Endometrial microvascular endothelial cells (primary cell): Measurements from ENCODE around the gene STX7. TPM values are rescaled to one million over a fixed set of nuclear protein-coding genes. Genes with fewer than 3 reads are reported as not detected.

Source experiments
- in situ Hi-C: cut with HindIII; loops from 2 replicates; pipeline ENCODE4 v1.10.0; 2017; ENCODE audit warnings: low sequenced_read_pairs, low pct_unique_long_range_greater_than_20kb; ENCODE audit errors: inconsistent ontology term
- total RNA-seq: library from RNA; depleted of rRNA; stranded (reverse); fragments of >200 nt; gene quantifications from one replicate; pipeline ENCODE4 v1.2.3, GENCODE V29; 2015; ENCODE audit errors: inconsistent ontology term

Gene STX7
- total RNA-seq, 1 donor from 2014 or later: 18.7 TPM

GRCh38 chr6:132446141-132446854, 66.6 kb downstream of the STX7 start:
- in situ Hi-C loops: no loop called here

- in situ Hi-C loops: no loop called here
Measured at GRCh38 chr6:132445201-132445951, 67.5 kb downstream of the STX7 start.

GRCh38 chr6:132443206-132443605, 69.7 kb downstream of the STX7 start:
- in situ Hi-C loops: no loop called here

GRCh38 chr6:132430110-132430509, 82.8 kb downstream of the STX7 start:
- in situ Hi-C loops: no loop called here

- in situ Hi-C loops: no loop called here
Measured at GRCh38 chr6:132425176-132425575, 87.7 kb downstream of the STX7 start.

- in situ Hi-C loops: no loop called here
Measured at GRCh38 chr6:132423839-132424238, 89.1 kb downstream of the STX7 start.

- in situ Hi-C loops: no loop called here
Measured at GRCh38 chr6:132418235-132418965, 94.5 kb downstream of the STX7 start.

- in situ Hi-C loops: no loop called here
Measured at GRCh38 chr6:132414761-132415160, 98.2 kb downstream of the STX7 start.

- in situ Hi-C loops: no loop called here
Measured at GRCh38 chr6:132414322-132414721, 98.6 kb downstream of the STX7 start.

GRCh38 chr6:132413499-132413802, 99.5 kb downstream of the STX7 start:
- in situ Hi-C loops: no loop called here

- in situ Hi-C loops: no loop called here
Measured at GRCh38 chr6:132412656-132413498, 100.0 kb downstream of the STX7 start.

- in situ Hi-C loops: no loop called here
Measured at GRCh38 chr6:132411296-132411695, 101.6 kb downstream of the STX7 start.

GRCh38 chr6:132410830-132411229, 102.1 kb downstream of the STX7 start:
- in situ Hi-C loops: no loop called here

- in situ Hi-C loops: no loop called here
Measured at GRCh38 chr6:132405143-132405915, 107.6 kb downstream of the STX7 start.

GRCh38 chr6:132404736-132405135, 108.2 kb downstream of the STX7 start:
- in situ Hi-C loops: no loop called here

- in situ Hi-C loops: no loop called here
Measured at GRCh38 chr6:132404330-132404729, 108.6 kb downstream of the STX7 start.

GRCh38 chr6:132401618-132402285, 111.2 kb downstream of the STX7 start:
- in situ Hi-C loops: no loop called here
